IPS-18c (cell line): ENCODE measurements around the gene ULK4.
"Not testable (repeated sequence)": the region's sequence is repeated elsewhere in the genome, so short reads cannot be mapped to it uniquely, and the experiment has no call there.

Experiments
- H3K4me3 ChIP-seq: 2 replicates; pipeline ENCODE4 v1.7.0; 2013; ENCODE audit warnings: low read depth, mild to moderate bottlenecking, low read length, moderate library complexity; ENCODE audit not compliant: insufficient read depth
- H3K9me3 ChIP-seq: one replicate; pipeline ENCODE4 v1.6.1; 2013; ENCODE audit warnings: mild to moderate bottlenecking, low read length, moderate library complexity; ENCODE audit not compliant: control insufficient read depth, insufficient read depth

Gene ULK4

DNA sequence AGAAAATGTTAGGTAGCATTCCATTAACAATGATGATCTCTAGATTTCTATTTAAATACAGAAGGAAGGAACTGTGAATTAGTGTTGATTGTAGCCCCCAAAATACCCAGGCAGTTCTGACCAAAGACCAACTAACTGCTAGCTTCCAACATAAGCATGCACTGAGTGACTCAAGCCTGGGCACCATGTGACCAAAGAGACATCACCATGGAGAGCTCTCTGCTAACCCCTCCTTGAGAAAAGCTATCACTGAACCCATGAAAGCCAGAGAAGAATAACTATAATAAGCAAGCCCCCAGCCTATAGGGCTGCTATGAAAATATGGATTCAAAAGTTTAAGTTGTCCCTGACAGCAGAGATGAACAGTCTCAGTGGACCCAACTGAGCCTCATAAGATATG is 310.2 kb downstream of the ULK4 start:
- peaks cover 17% of the 10 kb centered on the region for H3K9me3 ChIP-seq
- H3K4me3 ChIP-seq = no peak overlapping the region

DNA sequence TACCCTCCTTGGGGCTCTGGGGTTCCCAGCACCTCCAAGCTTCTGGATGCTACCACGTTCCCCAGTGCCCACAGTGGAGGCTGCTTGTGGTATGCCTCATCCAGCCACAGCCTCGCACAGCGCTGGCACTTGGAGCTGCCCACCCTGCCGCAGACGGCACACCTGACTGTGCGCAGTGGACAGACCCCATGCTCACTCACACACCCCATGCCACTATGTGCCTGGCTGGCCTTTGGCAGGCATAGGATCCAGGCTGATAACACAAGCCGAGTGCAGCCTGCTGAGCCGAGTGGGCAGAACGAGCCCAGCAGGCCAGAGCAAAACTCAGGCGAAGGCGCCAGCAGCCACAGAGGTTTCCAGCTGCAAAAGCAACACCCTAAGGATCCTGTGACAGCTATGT is 311.5 kb downstream of the ULK4 start:
- H3K4me3 ChIP-seq = no peak overlapping the region
- H3K9me3 ChIP-seq = peaks cover 17% of the 10 kb centered on the region

DNA sequence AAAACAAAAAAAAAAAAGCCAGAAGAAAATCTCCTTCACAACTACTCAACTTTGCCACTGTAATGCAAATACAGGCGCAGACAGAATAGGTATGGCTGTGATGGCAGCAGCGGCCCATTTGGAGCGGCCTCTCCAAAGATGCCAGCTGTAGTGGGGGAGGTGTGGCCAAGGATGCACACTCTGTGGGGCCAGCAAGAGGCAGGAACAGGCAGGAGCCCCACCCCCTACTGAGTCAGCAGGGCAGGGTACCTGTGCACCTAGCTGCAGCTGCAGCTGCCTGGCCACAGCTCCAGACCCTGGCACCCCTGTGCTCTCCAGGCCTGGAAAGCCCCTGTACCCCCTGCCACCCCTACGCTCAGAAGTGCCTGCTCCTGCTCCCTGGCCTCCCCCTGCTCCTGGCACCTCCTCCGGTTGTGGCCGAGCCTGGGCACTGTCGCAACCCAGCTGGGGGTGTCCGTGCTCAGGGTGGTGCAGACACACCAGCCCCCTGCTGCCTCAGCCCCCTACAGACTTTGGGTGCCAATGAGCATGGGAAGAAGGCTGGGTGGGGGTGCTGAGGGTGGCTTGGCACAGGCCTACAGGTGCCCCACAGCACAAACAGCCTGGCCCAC is 312.7 kb downstream of the ULK4 start:
- no peak overlapping the region for H3K4me3 ChIP-seq
- H3K9me3 ChIP-seq = peaks cover 17% of the 10 kb centered on the region

DNA sequence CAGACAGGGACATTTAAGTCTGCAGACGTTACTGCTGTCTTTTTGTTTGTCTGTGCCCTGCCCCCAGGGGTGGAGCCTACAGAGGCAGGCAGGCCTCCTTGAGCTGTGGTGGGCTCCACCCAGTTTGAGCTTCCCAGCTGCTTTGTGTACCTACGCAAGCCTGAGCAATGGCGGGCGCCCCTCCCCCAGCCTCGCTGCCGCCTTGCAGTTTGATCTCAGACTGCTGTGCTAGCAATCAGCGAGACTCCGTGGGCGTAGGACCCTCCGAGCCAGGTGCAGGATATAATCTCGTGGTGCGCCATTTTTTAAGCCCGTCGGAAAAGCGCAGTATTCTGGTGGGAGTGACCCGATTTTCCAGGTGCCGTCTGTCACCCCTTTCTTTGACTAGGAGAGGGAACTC is 314.2 kb downstream of the ULK4 start:
- not testable (repeated sequence) for H3K4me3 ChIP-seq
- H3K9me3 ChIP-seq = peaks cover 17% of the 10 kb centered on the region

DNA sequence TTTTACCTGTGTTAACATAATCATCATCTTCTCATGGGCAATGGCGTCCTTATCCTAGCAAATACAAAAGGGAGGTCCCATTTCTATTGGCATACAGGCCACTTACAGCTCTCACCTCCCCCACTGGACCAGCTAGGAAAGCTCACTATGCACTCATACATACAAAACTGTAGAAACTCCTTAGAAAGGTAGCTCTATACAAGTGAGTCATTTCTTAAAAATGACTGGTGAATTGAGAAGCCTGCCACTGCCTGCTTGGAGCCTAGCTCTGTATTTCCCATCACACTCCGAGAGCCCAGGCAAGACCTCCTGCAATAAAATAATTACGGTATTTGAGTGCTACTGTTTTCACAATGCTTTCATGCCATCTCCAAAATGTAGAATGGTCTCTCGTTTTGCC is 321.8 kb downstream of the ULK4 start:
- no peak overlapping the region for H3K4me3 ChIP-seq
- no peaks in the 10 kb centered on the region for H3K9me3 ChIP-seq

DNA sequence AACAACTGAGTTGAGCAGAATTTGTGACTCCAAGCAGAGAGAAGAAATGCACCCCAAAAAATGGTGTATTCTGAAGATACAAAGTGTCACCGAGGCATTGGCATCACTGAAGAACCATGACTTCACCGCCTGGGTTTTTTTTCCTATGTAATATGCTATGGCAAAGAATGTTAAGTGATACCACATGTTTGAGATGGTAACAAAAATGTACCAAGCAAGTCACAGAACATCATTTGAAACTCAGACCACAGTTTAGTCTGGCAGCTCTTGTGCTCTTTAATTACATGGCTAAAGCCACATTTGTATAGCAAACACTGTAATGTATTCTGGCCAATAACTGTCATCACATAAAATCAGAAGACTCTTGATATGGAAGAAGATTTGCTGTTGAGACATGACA is 323.5 kb downstream of the ULK4 start:
- H3K4me3 ChIP-seq = no peak overlapping the region
- H3K9me3 ChIP-seq = no peaks in the 10 kb centered on the region

DNA sequence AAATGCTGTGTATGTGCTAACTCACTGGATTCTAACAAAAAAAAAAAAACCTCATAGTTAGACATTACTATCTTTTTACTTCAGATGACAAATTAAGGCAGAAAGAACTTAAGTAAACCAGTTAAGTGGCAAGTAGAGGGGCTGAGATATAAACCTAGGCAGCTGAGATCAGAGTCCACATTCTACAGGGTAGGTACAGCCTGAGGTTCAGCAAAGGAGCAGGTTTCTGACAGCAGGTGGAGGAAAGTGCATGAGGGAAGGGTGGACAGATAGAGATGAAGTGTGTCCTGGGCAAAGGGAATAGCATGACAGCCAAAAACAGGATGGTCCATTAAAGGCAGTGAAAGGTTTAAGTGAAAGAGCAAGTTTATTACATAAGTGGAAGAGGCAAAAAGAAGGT is 329.2 kb downstream of the ULK4 start:
- Histone ChIP-seq H3K9me3 (no peaks in the 10 kb centered on the region), H3K4me3 (no peak overlapping the region)

DNA sequence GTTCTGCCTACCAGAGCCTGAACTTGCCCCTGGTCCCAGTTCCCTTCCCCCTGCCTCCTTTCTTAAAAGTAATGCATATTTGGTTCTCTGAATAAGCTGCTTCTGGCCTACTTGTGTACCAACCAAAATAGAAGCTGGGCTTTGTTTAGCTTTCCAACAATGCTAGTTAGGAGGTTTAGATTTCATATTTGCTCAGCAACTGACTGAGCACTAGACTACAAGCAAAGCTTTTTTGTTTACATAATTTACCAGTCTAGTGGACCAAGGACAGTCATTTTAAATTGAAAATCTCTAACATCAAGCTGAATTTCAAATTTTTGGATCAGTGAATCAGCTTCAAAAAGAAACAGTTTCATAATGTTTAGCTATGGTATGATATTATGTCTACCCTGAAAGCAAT is 331.2 kb downstream of the ULK4 start:
- Histone ChIP-seq H3K4me3 (no peak overlapping the region), H3K9me3 (no peaks in the 10 kb centered on the region)

DNA sequence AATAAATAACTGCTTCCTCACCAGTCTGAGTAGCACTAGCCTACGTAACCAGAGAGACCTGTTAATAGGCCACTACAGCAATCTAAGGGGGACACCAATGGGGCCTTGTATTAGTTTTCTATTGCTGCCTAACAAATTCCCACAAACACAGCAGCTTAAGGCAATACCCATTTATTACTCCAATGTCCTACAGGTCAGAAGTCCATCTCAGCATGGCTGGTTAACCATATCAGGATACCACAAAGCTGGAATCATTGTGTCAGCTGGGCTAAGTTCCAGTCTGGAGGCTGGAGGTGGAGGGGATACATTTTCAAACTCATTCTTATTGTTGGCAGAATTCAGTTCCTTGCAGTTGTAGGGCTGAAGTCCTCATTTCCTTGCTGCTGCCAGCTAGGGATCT is 331.9 kb downstream of the ULK4 start:
- no peak overlapping the region for H3K4me3 ChIP-seq

DNA sequence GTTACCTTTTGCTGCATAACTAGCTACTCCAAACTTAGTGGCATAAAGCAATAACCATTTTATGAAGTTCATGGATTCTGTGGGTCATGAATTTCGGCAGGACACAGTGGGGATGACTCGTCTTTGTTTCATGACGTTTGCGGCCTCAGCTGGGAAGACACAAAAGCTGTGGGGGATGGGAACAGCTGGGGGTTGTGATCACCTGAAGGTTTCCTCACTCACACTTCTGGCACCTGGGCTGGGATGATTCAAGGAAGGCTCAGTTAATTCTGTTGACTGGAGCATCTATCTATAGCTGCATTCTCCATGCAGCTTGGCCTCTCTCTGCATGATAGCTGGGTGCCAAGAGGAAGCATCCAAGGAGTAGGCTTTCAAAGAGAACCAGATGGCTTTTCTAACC is 332.8 kb downstream of the ULK4 start:
- no peaks in the 10 kb centered on the region for H3K9me3 ChIP-seq
- H3K4me3 ChIP-seq = no peak overlapping the region

More for the DNA sequence above, 331.9 kb downstream of the ULK4 start:
- no peaks in the 10 kb centered on the region for H3K9me3 ChIP-seq

DNA sequence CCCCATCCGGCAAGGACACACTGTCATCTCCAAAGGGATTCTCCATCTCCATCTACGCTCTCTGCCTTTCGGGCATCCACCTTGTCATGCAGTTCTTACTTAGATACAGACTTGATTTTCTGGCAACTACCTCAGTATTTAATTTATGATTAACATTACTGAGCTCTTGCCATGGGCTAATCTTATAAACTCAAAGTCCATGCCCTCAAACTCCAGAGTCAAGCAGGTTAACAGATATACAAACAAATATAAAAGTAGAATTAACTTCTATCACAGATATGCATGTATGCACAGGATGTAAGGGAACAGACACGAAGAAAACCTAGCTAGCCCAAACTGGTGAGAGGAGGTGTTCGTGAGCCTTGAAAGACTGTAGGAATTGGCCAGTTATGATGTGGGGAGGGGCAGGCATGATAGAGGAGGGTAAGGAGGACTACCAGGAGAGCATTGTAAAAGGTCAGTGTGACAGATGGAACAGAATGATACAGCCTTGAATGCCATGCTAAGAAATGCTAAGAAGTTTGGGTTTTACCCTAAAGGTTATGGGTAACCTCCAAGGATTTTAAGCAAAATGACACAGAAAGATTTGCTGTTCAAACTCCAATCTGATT is 334.3 kb downstream of the ULK4 start:
- H3K4me3 ChIP-seq = no peak overlapping the region
- H3K9me3 ChIP-seq = no peaks in the 10 kb centered on the region

DNA sequence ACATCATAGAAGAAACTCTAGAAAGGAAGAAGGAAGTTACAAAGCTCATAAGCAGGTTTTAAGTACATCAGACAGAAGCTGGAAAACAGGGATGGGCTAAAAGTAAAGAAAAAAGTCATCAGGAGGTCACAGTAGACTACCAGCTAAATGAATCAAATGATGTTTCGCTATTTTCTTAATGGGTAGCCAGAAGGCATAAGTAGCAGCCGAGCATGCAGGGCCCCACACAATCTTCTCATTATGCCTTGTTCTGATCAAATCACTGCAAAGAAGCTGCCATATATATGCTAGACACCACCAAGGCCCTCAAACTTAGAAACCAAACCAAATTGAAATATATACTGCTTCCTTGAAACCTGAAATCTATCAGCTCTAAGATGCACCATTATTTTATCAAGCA is 349.1 kb downstream of the ULK4 start:
- no peaks in the 10 kb centered on the region for H3K9me3 ChIP-seq
- no peak overlapping the region for H3K4me3 ChIP-seq

DNA sequence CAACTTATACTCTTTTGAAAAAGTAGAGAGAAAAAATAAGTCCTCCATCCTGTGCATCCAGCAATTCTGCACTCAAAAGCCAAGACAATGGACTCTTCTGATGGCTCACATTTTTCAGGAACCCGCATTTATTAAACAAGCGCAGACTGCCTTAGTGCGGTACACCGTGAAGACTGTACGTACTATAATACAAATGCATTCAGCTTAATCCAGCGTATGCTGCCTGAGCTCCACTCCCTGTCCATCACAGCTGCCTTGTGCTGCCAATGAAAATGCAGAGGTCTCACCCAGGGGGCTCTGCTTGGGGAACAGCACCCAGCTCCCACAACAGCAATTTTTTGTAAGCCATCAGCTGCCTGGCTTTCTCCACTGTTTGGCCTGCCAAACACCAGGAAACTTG is 350.9 kb downstream of the ULK4 start:
- Histone ChIP-seq H3K4me3 (no peak overlapping the region), H3K9me3 (no peaks in the 10 kb centered on the region)

DNA sequence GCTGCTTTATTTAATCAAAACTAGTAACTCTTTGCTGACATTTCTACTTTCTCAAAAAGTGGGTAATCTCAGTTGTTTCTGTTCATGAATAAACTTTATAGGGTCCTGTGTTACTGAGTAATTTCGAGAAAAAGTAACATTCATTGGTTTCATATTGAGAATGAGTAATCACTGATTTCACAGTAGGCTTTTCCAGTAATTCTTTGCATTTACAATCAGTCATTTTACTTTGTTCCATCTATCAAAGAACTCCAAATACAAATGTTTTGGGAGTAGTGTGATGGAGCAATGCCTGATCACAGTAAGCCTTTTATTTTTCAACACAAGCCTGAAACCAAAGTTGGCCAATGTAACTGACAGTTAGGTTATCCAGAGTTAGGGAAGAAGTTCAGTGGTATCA is 353.6 kb downstream of the ULK4 start:
- no peak overlapping the region for H3K4me3 ChIP-seq
- no peaks in the 10 kb centered on the region for H3K9me3 ChIP-seq

DNA sequence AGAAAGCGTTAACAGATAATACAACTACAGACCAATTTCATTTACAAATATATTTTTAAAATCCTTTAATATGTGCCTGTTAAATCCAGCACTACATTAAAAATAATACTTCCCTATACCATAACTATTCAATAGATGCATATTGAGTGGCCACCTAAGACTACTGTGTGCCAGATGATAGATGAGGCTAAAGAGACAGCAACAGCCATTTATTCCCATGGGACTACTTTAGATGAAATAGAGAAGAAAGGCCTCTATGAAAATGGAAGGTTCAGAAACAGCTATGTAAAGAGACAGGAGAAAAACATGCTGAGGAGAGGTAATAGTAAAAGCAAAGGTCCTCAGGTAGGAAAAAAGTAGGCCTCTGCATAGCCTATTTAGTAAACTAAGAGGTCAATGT is 358.1 kb downstream of the ULK4 start:
- no peaks in the 10 kb centered on the region for H3K9me3 ChIP-seq

DNA sequence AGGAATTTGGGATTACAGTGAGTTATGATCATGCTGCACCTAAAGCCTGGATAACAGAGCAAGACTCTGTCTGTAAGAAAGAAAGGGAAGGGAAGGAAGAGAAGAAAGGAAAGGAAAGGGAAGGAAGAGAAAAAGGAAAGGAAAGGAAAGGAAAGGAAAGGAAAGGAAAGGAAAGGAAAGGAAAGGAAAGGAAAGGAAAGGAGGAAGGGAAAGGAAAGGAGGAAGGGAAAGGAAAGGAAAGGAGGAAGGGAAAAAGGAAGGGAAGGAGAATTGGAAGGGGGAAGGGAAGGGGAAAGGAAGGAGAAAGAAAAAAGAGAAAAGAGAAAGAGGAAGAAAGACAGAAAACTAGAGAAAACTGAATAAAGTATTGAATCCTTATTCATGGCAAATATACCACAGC is 359.8 kb downstream of the ULK4 start:
- no peaks in the 10 kb centered on the region for H3K9me3 ChIP-seq
- no peak overlapping the region for H3K4me3 ChIP-seq

More for the DNA sequence above, 358.1 kb downstream of the ULK4 start:
- H3K4me3 ChIP-seq = no peak overlapping the region

DNA sequence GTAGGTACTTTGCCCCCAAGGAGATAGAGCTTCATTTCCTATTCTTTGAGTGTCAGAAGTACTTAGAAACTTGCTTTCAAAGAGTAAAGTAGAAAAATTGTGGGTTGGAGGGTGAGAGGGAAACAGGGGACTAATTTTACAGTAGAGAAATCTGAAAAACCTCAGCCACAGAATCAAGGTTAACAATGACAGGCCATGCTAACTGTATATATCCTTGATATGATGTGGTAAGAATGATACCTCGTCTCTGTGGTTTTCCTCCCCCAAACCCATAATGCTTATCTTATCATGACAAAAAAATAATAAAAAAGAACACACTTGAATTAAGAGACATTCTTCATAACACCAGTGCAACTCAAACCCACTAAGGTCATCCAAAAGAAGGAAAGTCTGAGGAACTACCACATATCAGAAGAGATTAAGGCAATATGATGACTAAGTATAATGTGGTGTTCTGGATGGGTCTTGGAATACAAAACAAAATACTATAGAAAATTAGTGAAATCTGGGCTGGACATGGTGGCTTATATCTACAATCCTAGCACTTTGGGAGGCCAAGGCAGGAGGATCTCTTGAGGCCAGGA is 360.4 kb downstream of the ULK4 start:
- no peaks in the 10 kb centered on the region for H3K9me3 ChIP-seq

DNA sequence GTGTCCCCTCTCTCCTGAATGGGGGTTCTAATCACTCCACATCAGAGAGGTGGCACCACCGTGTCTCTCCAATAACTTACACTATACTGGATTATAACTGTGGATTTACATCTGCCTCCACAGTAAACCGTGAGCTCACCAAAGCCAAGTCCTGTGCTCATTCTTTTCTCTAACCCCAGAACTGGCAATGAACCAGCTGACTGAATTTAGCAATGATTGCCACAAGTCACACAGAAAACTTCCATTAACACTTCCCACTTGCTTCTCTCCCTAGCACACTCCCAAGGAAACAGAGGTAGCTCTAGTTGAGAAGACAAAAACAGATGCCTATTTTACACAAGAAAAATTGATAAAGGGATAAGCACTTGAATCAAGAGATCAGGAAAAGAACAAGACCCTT is 361.3 kb downstream of the ULK4 start:
- Histone ChIP-seq H3K4me3 (no peak overlapping the region), H3K9me3 (no peaks in the 10 kb centered on the region)

More for the DNA sequence above, 360.4 kb downstream of the ULK4 start:
- H3K4me3 ChIP-seq = no peak overlapping the region

DNA sequence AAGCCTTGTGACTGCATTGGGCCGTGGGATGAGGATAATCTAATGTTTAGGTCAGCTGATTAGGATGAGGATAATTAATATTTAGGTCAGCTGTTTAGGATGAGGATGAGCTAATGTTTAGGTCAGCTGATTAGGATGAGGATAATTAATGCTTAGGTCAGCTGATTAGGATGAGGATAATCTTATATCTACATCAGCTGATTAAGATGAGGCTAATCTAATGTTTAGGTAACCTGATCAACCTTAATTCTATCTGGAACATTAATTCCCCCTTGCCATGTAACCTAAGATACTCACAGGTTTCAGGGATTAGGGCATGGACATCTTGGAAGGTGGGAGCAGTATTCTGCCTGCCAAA is 362.8 kb downstream of the ULK4 start:
- no peaks in the 10 kb centered on the region for H3K9me3 ChIP-seq

More for the DNA sequence above, 362.8 kb downstream of the ULK4 start:
- H3K4me3 ChIP-seq = no peak overlapping the region
